Measurements from ENCODE around the gene LRIG1.

The LRIG1 gene

GRCh38 chr3:66342717-66343356 lies 158.0 kb downstream of the LRIG1 start:
- no peak for DNase-seq

GRCh38 chr3:66338927-66339326 lies 161.9 kb downstream of the LRIG1 start:
- DNase-seq = no peak

GRCh38 chr3:66336333-66336766 lies 164.5 kb downstream of the LRIG1 start:
- DNase-seq = no peak

- no peak for DNase-seq
Measured at GRCh38 chr3:66335671-66336070, 165.2 kb downstream of the LRIG1 start.
